GM12891 (cell line): Measurements from ENCODE around the gene FOXI3.
"Not testable (repeated sequence)": the region's sequence is repeated elsewhere in the genome, so short reads cannot be mapped to it uniquely, and the experiment has no call there.

Source experiments
- DNase-seq: peaks from one replicate; pipeline ENCODE4 v3.0.0; 2011; ENCODE audit warnings: low spot score; ENCODE audit not compliant: insufficient read length
- FAIRE-seq: peaks from 2 replicates; lab custom pipeline; 2011; peaks lifted over from hg19 to GRCh38; lab: Jason Lieb, UNC
- PAX5 ChIP-seq: IDR thresholded peaks from 2 replicates; pipeline ENCODE4 v1.6.1; 2011; ENCODE audit warnings: low read length, moderate library complexity, mild to moderate bottlenecking; ENCODE audit not compliant: insufficient read depth, severe bottlenecking
- POLR2A ChIP-seq: IDR thresholded peaks from 2 replicates; pipeline ENCODE4 v1.6.1; 2011; ENCODE audit warnings: low read depth, low read length, control low read depth
- POLR2AphosphoS5 ChIP-seq: IDR thresholded peaks from 2 replicates; pipeline ENCODE4 v1.6.1; 2011; ENCODE audit warnings: low read depth, low read length, control low read depth
- POU2F2 ChIP-seq: IDR thresholded peaks from 2 replicates; pipeline ENCODE4 v1.6.1; 2011; ENCODE audit warnings: low read depth, mild to moderate bottlenecking, control low read depth, low read length, moderate library complexity
- SPI1 ChIP-seq: IDR thresholded peaks from 2 replicates; pipeline ENCODE4 v1.6.1; 2011; ENCODE audit warnings: low read depth, low read length, control low read depth
- TAF1 ChIP-seq: IDR thresholded peaks from 2 replicates; pipeline ENCODE4 v1.6.1; 2011; ENCODE audit warnings: low read depth, low read length, control low read depth

Gene FOXI3

GRCh38 chr2:88443353-88443938 is 9.0 kb downstream of the FOXI3 start:
- TF ChIP-seq PAX5 (no peak), TAF1 (no peak), POLR2AphosphoS5 (no peak), SPI1 (no peak), POLR2A (no peak), POU2F2 (no peak)
- DNase-seq (no peak), FAIRE-seq (no peak)

- FAIRE-seq, result no peak
- TF ChIP-seq SPI1 (no peak), POLR2AphosphoS5 (no peak), POLR2A (no peak), TAF1 (no peak), PAX5 (no peak), POU2F2 (no peak)
- DNase-seq, result no peak
These were observed 10.0 kb downstream of the FOXI3 start for GRCh38 chr2:88442473-88442872.

DNA sequence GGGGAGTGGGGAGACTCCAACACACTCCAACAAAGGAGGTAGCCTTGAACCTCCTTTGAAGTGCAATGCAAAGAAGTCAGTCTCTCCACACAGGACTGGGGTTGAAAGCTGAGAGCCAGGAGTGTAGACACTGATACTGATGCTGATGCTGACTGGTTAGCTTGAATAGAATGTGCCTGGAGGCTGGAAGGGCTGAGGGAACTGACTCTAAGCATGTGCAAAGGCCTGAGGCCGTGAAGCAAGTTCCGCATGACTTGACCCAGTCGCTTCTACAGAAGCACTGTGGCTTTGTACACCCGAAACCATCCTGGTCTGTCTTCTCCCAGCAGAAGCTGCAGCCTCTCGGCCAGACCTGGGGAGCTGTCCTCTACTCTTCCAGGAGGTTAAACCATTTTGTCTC is 10.4 kb downstream of the FOXI3 start:
- DNase-seq (no peak), FAIRE-seq (no peak)
- TF ChIP-seq POLR2AphosphoS5, result no peak
- TF ChIP-seq SPI1, result no peak

- DNase-seq (no peak), FAIRE-seq (no peak)
- no peak for TF ChIP-seq TAF1
- no peak for TF ChIP-seq POLR2AphosphoS5
- no peak for TF ChIP-seq POLR2A
- no peak for TF ChIP-seq SPI1
- TF ChIP-seq PAX5, result no peak
- no peak for TF ChIP-seq POU2F2
These were observed 15.5 kb downstream of the FOXI3 start for GRCh38 chr2:88437010-88437409.

- FAIRE-seq, result no peak
- TF ChIP-seq PAX5 (no peak), POLR2A (no peak), POU2F2 (no peak), TAF1 (no peak), SPI1 (no peak), POLR2AphosphoS5 (no peak)
These were observed 22.6 kb downstream of the FOXI3 start for GRCh38 chr2:88429929-88430328.

DNA sequence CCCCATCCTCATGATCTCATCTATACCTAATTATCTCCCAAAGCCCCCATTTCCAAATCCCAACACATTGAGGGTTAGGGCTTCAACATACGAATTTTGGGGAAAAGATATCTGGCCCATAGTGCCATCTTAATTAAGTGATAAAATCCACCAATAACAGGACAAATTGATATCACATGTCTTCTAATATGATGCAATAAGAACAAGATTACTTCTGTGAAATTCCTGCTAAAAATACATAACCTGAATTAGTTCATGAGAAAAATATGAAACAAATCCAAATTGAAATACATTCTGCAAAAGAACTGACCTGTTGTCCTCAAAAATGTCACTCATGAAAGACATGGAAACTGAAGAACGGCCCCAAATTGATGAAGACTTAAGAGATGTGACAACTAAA is 28.8 kb downstream of the FOXI3 start:
- no peak for TF ChIP-seq POLR2A
- no peak for TF ChIP-seq POLR2AphosphoS5
- TF ChIP-seq TAF1, result no peak
- TF ChIP-seq POU2F2, result no peak
- TF ChIP-seq PAX5, result no peak
- TF ChIP-seq SPI1, result no peak

More at GRCh38 chr2:88429929-88430328, 22.6 kb downstream of the FOXI3 start:
- no peak for DNase-seq

DNA sequence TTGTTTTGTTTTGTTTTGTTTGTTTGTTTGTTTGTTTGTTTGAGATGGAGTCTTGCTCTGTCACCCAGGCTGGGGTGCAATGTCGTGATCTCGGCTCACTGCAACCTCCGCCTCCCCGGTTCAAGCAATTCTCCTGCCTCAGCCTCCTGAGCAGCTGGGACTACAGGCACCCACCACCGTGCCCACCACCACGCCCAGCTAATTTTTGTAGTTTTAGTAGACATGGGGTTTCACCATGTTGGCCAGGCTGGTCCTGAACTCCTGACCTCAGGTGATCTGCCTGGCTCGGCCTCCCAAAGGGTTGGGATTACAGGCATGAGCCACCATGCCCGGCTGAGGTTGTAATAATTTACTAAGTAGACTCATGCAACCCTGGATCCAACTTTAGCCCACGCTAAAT is 33.4 kb downstream of the FOXI3 start:
- not testable (repeated sequence) for FAIRE-seq, DNase-seq

More for the DNA sequence above, 28.8 kb downstream of the FOXI3 start:
- no peak for FAIRE-seq
- DNase-seq, result no peak

DNA sequence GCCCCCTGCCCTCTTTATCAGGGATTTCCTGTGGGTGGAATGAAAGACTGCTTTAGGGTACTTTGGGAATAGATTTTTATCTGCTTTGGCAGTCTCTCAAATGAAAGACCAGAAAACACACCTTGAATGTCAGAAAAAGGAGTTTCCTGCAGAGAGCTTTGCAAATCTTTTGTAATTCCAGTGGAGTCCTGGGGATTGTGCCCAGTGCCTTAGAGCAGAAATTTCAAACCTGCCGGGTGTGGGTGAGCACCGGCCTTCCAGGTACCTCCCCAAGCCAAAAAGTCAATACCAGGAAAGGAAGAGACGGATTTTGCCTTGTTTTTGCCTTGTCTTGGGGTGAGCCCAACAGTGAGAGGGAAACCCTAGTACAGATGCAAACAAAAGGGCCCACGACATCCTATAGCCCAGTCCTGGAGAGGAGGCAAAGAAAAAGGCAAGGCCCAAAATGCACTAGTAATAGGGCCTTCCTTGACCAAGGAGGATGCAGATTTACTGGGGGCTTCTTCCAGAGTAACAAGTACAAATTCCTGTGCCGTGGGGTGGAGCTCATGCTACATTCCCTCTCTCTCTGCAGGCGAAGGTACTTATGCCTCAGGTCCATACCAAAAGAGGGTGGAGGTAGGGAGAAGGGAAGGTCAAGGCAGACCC is 36.4 kb downstream of the FOXI3 start:
- no peak for DNase-seq
- TF ChIP-seq POLR2A, result no peak
- TF ChIP-seq PAX5, result no peak
- no peak for TF ChIP-seq SPI1
- no peak for TF ChIP-seq POU2F2
- TF ChIP-seq TAF1, result no peak
- TF ChIP-seq POLR2AphosphoS5, result no peak
- no peak for FAIRE-seq

- FAIRE-seq, DNase-seq: not testable (repeated sequence)
These were observed 43.6 kb downstream of the FOXI3 start for GRCh38 chr2:88408870-88409269.

DNA sequence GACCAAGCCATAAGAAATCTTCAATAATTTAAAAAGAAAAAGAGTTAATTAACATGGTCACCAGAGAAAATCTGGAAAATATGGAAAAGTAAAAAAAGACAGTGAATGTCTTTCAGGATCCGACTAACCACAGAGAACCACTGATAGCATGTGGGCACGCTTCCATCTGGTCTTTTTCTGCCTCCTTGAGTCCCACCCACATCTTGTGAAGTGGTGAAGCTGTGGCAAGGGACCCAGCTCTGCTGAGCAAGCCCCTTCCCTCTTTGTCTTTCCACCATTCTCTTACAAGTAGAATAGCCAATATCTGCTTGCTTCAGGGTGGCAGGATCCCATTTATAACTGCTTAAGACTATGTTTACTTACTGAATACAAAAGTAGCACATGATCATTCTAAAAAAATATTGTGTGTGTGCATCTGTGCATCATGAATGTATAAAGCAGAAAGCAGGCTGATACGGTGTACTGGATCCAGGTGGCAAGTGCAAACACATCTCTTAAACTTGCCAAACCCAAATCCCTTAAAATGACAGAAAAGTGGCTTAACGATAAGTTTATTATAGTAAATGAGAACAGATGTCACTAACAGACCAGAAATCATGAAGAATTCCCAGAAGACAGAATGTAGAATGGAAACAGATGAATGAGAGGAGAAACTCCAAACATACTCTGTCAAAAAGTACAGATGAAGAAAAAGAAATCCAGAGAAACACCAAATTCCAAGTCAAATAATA is 52.3 kb downstream of the FOXI3 start:
- TF ChIP-seq PAX5, result no peak
- TF ChIP-seq POLR2AphosphoS5, result no peak
- TF ChIP-seq TAF1, result no peak
- TF ChIP-seq POU2F2, result no peak
- TF ChIP-seq SPI1, result no peak
- no peak for TF ChIP-seq POLR2A
- DNase-seq (no peak), FAIRE-seq (no peak)
